Brain microvascular endothelial cell (primary cell): Measurements from ENCODE around the gene MKNK2.

Source experiments
- DNase-seq: peaks from one replicate; pipeline ENCODE4 v3.0.0-alpha.2; 2020
- H3K27ac ChIP-seq: fragments of 250-450 bp; sonication (Bioruptor Pico); 2 replicates; pipeline ENCODE4 v1.5.1; 2020; ENCODE audit warnings: mild to moderate bottlenecking, moderate library complexity
- H3K27me3 ChIP-seq: fragments of 250-450 bp; sonication (Bioruptor Pico); replicated peaks from 2 replicates; pipeline ENCODE4 v1.5.1; 2020; ENCODE audit warnings: mild to moderate bottlenecking
- H3K36me3 ChIP-seq: fragments of 250-450 bp; sonication (Bioruptor Pico); replicated peaks from 2 replicates; pipeline ENCODE4 v1.5.1; 2020; ENCODE audit warnings: mild to moderate bottlenecking
- H3K4me3 ChIP-seq: 2 replicates; pipeline ENCODE4 v1.5.1; 2011; ENCODE audit warnings: low read depth, mild to moderate bottlenecking, control low read depth, low read length, moderate library complexity
- in situ Hi-C: cut with HindIII; loops from 2 replicates; pipeline ENCODE4 v1.10.0; 2017; ENCODE audit warnings: low sequenced_read_pairs, low pct_ligation_motif_present
- TF ChIP-seq, protein P1 (sequence below): IDR thresholded peaks from 2 replicates; pipeline ENCODE4 v1.5.1; 2011; ENCODE audit warnings: low read depth, mild to moderate bottlenecking, moderate library complexity, low read length, control low read depth, inconsistent platforms; ENCODE audit errors: missing control alignments

The MKNK2 gene

DNA sequence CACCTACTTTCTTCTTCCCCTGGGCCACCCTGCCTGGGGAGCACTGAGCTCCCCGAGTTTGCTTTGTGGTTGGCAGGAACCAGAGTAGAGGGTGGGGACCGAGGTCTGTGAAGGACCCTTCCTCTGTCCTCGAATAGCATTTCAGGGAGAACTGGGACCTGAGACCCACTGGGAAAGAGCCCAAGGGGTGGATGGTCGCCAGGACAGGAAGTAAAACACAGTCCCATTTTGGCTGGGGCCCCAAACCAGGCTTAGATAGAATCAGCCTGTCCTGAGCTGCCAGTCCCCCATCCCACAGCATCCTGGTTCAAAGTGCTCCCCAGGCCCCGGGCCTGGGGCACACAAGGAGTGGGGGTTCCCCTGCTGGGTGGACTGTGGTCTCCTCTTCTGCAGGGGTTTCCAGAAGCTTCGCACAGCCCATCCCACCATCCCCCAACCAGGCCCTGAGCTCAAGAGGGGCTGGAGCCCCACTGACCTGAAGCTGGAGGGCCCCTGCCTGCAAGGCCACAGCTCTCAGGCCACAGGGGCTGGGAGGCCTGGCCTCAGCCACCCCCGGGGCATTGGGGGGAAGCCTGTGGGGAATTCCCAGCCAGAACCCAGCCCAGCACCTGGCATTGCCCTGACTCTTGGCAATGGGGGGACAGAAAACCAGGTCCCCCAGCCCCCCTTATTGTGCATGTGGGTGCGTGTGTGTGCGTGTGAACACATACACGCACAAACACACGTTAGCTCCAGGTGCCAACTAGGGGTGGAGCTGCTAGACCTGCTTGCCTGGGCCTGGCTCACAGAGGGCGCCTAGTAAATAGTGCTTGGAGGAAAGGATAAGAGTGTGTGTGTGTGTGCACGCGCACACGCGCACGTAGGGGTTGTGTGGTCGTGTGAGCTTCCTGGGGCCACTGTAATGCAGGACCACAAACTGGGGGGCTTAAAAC is 995 bp upstream of the MKNK2 start:
- TF ChIP-seq, protein P1, sequence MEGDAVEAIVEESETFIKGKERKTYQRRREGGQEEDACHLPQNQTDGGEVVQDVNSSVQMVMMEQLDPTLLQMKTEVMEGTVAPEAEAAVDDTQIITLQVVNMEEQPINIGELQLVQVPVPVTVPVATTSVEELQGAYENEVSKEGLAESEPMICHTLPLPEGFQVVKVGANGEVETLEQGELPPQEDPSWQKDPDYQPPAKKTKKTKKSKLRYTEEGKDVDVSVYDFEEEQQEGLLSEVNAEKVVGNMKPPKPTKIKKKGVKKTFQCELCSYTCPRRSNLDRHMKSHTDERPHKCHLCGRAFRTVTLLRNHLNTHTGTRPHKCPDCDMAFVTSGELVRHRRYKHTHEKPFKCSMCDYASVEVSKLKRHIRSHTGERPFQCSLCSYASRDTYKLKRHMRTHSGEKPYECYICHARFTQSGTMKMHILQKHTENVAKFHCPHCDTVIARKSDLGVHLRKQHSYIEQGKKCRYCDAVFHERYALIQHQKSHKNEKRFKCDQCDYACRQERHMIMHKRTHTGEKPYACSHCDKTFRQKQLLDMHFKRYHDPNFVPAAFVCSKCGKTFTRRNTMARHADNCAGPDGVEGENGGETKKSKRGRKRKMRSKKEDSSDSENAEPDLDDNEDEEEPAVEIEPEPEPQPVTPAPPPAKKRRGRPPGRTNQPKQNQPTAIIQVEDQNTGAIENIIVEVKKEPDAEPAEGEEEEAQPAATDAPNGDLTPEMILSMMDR, result no peak
- no peak overlapping the region for H3K4me3 ChIP-seq
- no peaks in the 10 kb centered on the region for H3K27me3 ChIP-seq
- H3K36me3 ChIP-seq, result no peaks in the 10 kb centered on the region
- no peak overlapping the region for H3K27ac ChIP-seq
- in situ Hi-C loops, result no loop called here
- DNase-seq, result no peak

DNA sequence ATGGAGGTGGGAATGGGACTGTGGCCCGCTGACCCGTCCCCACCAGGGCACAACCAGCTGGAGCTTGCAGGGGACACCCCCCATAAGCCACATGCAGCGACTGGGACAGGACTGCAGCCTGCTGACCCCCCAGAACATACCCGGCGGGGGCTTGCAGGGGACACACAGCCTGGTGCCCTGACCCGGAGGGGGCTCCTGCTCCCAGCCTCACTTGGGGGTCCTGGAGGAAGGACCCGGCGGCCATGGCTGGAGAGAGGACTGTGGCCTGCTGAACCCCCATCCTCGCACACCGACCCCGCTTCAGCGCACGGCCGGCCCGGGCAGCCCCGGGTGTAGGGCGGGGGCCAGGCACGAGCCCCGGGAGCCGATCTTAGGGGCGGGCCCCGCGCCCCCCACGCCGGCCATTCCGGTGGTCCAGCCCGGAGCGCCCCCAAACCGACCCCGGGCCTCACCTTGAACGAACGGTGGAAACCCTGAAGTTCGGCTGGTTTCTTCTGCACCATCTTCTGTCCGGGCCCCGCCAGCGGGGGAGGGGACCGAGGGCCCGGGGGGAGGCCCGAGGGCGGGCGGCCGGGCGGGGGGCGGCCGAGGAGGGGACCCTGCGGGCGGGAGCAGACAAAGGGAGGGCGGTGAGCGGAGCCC is 574 bp downstream of the MKNK2 start:
- TF ChIP-seq, protein P1, result no peak
- DNase-seq, result no peak
- in situ Hi-C loops, result no loop called here
- Histone ChIP-seq H3K27ac (no peak overlapping the region), H3K4me3 (peak overlapping the region; percentile 80), H3K27me3 (no peaks in the 10 kb centered on the region), H3K36me3 (peaks cover 10% of the 10 kb centered on the region)

GRCh38 chr19:2049741-2050348 is 1.2 kb downstream of the MKNK2 start:
- peak; percentile 54 for DNase-seq
- H3K27ac ChIP-seq, result no peak overlapping the region
- TF ChIP-seq, protein P1, result no peak
- peak overlapping the region; percentile 80 for H3K4me3 ChIP-seq
- peaks cover 16% of the 10 kb centered on the region for H3K36me3 ChIP-seq
- H3K27me3 ChIP-seq, result no peaks in the 10 kb centered on the region
- in situ Hi-C loops, result no loop called here

- Histone ChIP-seq H3K27ac (no peak overlapping the region), H3K36me3 (peaks cover 17% of the 10 kb centered on the region), H3K4me3 (peak overlapping the region; percentile 80), H3K27me3 (no peaks in the 10 kb centered on the region)
- in situ Hi-C loops, result no loop called here
- TF ChIP-seq, protein P1, result no peak
- no peak for DNase-seq
Observed at GRCh38 chr19:2048959-2049740, 1.9 kb downstream of the MKNK2 start.

DNA sequence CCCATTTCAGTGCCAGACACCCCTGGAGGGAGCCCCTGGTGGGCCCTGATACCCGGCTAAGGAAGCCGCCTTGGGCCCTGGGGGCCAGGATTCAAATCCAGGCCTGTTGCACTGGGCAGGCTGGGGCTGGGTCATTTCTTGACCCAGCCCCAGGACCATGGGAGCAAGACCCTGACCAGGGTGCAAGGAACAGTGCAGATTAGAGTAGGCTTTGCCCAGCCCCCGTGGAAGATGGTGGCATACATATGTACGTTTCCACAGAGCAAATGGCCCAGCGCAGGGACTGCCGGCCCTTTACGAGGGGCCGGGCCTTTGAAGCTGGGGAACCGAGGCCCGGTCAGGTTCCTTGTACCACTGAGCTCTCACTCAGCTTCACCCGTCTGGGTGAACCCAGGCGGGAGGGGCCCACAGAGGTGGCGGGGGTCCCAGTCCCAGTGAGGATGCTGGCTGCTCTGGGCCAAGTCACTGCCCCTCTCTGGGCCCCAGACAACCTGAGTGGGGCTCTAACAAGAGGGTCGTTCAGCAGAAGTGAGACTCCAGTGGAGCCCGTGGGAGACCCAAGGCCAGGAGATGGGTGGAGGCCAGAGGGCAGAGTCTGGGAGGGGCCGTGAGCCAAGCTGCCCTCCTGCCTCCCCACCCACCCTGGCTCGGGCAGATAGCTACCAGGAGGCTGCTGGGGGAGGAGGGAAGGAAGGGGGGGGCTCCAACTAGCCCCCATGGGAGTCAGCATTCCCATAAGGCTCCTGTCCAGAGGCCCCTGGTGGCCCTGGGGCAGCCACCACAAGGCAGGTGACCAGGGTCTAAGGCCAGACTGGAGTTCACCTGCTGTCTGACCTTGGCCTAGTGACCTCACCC is 2.7 kb downstream of the MKNK2 start:
- in situ Hi-C loops, result no loop called here
- Histone ChIP-seq H3K27ac (no peak overlapping the region), H3K4me3 (no peak overlapping the region), H3K27me3 (no peaks in the 10 kb centered on the region), H3K36me3 (peaks cover 19% of the 10 kb centered on the region)
- no peak for DNase-seq
- TF ChIP-seq, protein P1, result no peak
